ENCODE data around the gene DDX24.
A peak's percentile ranks its signal among the peaks of the same experiment; 100 is the strongest.

DDX24 gene

GRCh38 chr14:94004015-94004414 is 77.0 kb downstream of the DDX24 start:
- no peak for DNase-seq

- DNase-seq, result no peak
These were observed 77.6 kb downstream of the DDX24 start for GRCh38 chr14:94003397-94003796.

GRCh38 chr14:94001501-94002396 is 79.3 kb downstream of the DDX24 start:
- DNase-seq, result peak; percentile 59

- no peak for DNase-seq
These were observed 80.0 kb downstream of the DDX24 start for GRCh38 chr14:94001016-94001415.

- DNase-seq, result no peak
These were observed 80.7 kb downstream of the DDX24 start for GRCh38 chr14:94000267-94000666.

GRCh38 chr14:93999573-93999972 is 81.4 kb downstream of the DDX24 start:
- DNase-seq, result no peak

GRCh38 chr14:93998871-93999403 is 82.1 kb downstream of the DDX24 start:
- DNase-seq, result no peak
